Measurements from ENCODE around the gene PARN. TPM values are rescaled to one million over a fixed set of nuclear protein-coding genes. Genes with fewer than 3 reads are reported as not detected.

PARN gene
- total RNA-seq, 3 donors from 2014 or later (not counting 1 experiment from before 2014, with no cell fraction given): 44.3 to 57.4 (median 45.1) TPM

GRCh38 chr16:14496047-14496770 is 133.9 kb downstream of the PARN start:
- 59% methylated on average over 5 of the region's 7 CpGs for WGBS (ENCODE audit: insufficient coverage)
- Histone ChIP-seq H3K27ac (ENCODE audit: low read length) (no peak overlapping the region), H3K4me3 (ENCODE audit: low read length) (no peak overlapping the region), H3K27me3 (ENCODE audit: control insufficient read depth, insufficient read depth, low read length) (no peaks in the 10 kb centered on the region), H3K36me3 (ENCODE audit: control insufficient read depth, insufficient read depth, low read length) (no peaks in the 10 kb centered on the region), H3K9me3 (ENCODE audit: control insufficient read depth, insufficient read depth, low read length) (no peaks in the 10 kb centered on the region), H3K4me1 (ENCODE audit: control insufficient read depth, insufficient read depth, low read length) (peaks cover 25% of the 10 kb centered on the region)
- no peak for TF ChIP-seq CTCF (IDR thresholded peaks at IDR 0.05)
- peaks cover 59 to 71% of the 10 kb centered on the region in 2 donors for H3K4me1 Mint-ChIP-seq
- H3K4me3 Mint-ChIP-seq: no peak overlapping the region
- DNase-seq (peak in 1 of 2 donors; percentile 21), ATAC-seq (peak; percentile 55 to 92 (median 91))
- no peaks in the 10 kb centered on the region for H3K36me3 Mint-ChIP-seq
- no peaks in the 10 kb centered on the region for H3K9me3 Mint-ChIP-seq
- no peaks in the 10 kb centered on the region for H3K27me3 Mint-ChIP-seq (ENCODE audit: low read depth in 2 of 2)
- intact Hi-C loops (cut with micrococcal nuclease): loop anchor here (10.0 kb wide), 1 partner anchor 49 kb away; no protein-coding TSS in a partner anchor
- H3K27ac Mint-ChIP-seq: peak overlapping the region; percentile 80

GRCh38 chr16:14495213-14496046 is 134.6 kb downstream of the PARN start:
- TF ChIP-seq CTCF (IDR thresholded peaks at IDR 0.05): no peak

GRCh38 chr16:14494396-14494966 is 135.6 kb downstream of the PARN start:
- intact Hi-C loops (cut with micrococcal nuclease): loop anchor here (10.0 kb wide), 1 partner anchor 50 kb away; no protein-coding TSS in a partner anchor
- H3K9me3 Mint-ChIP-seq: no peaks in the 10 kb centered on the region
- no peak for TF ChIP-seq CTCF (IDR thresholded peaks at IDR 0.05)
- H3K4me1 Mint-ChIP-seq: peaks cover 59 to 66% of the 10 kb centered on the region in 2 donors
- WGBS (ENCODE audit: insufficient coverage): 98% methylated on average over 12 of the region's 12 CpGs
- Histone ChIP-seq H3K9me3 (ENCODE audit: control insufficient read depth, insufficient read depth, low read length) (no peaks in the 10 kb centered on the region), H3K27me3 (ENCODE audit: control insufficient read depth, insufficient read depth, low read length) (no peaks in the 10 kb centered on the region), H3K36me3 (ENCODE audit: control insufficient read depth, insufficient read depth, low read length) (no peaks in the 10 kb centered on the region), H3K4me1 (ENCODE audit: control insufficient read depth, insufficient read depth, low read length) (peaks cover 25% of the 10 kb centered on the region), H3K27ac (ENCODE audit: low read length) (no peak overlapping the region), H3K4me3 (ENCODE audit: low read length) (no peak overlapping the region)
- H3K27me3 Mint-ChIP-seq (ENCODE audit: low read depth in 2 of 2): no peaks in the 10 kb centered on the region
- no peaks in the 10 kb centered on the region for H3K36me3 Mint-ChIP-seq
- H3K27ac Mint-ChIP-seq: peak overlapping the region; percentile 80
- no peak overlapping the region for H3K4me3 Mint-ChIP-seq
- DNase-seq: no peak
- ATAC-seq: no peak

More at GRCh38 chr16:14495213-14496046, 134.6 kb downstream of the PARN start:
- no peaks in the 10 kb centered on the region for H3K27me3 ChIP-seq (ENCODE audit: control insufficient read depth, insufficient read depth, low read length)
- peaks cover 25% of the 10 kb centered on the region for H3K4me1 ChIP-seq (ENCODE audit: control insufficient read depth, insufficient read depth, low read length)
- H3K4me3 Mint-ChIP-seq: peak overlapping the region; percentile 47
- no peak overlapping the region for H3K27ac ChIP-seq (ENCODE audit: low read length)
- H3K27ac Mint-ChIP-seq: peak overlapping the region; percentile 80
- intact Hi-C loops (cut with micrococcal nuclease): loop anchor here (10.0 kb wide), 1 partner anchor 49 kb away; no protein-coding TSS in a partner anchor
- no peaks in the 10 kb centered on the region for H3K9me3 ChIP-seq (ENCODE audit: control insufficient read depth, insufficient read depth, low read length)
- ATAC-seq (peak in 2 of 3 donors; percentile 42 to 53), DNase-seq (no peak)
- no peaks in the 10 kb centered on the region for H3K36me3 Mint-ChIP-seq
- no peaks in the 10 kb centered on the region for H3K36me3 ChIP-seq (ENCODE audit: control insufficient read depth, insufficient read depth, low read length)
- no peak overlapping the region for H3K4me3 ChIP-seq (ENCODE audit: low read length)
- no peaks in the 10 kb centered on the region for H3K27me3 Mint-ChIP-seq (ENCODE audit: low read depth in 2 of 2)
- H3K4me1 Mint-ChIP-seq: peaks cover 59 to 66% of the 10 kb centered on the region in 2 donors
- H3K9me3 Mint-ChIP-seq: no peaks in the 10 kb centered on the region
- WGBS (ENCODE audit: insufficient coverage): 82% methylated on average over 18 of the region's 18 CpGs

Measured in natural killer cell (primary cell).